Measurements from ENCODE around the gene TRIO.

DNA sequence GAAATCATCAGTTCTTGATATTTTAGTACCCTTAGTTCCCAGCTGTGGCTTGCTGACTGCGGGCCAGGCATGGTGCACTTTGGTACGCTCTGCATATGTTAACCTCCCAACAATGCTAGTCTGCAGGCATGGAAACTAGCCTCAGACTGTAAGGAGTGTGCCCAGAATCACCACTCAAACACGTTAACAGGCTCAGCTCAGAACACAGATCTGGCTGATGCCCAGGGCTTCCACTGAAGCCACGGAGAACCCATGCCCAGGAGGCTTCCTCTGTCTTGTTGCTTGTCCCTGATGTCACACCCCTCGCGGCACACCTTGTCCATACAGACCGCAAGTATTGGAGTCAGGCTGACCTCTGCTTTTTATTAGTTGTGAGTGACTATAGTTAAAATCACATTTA, 251.2 kb downstream of the TRIO start:
- TF ChIP-seq, protein P1, sequence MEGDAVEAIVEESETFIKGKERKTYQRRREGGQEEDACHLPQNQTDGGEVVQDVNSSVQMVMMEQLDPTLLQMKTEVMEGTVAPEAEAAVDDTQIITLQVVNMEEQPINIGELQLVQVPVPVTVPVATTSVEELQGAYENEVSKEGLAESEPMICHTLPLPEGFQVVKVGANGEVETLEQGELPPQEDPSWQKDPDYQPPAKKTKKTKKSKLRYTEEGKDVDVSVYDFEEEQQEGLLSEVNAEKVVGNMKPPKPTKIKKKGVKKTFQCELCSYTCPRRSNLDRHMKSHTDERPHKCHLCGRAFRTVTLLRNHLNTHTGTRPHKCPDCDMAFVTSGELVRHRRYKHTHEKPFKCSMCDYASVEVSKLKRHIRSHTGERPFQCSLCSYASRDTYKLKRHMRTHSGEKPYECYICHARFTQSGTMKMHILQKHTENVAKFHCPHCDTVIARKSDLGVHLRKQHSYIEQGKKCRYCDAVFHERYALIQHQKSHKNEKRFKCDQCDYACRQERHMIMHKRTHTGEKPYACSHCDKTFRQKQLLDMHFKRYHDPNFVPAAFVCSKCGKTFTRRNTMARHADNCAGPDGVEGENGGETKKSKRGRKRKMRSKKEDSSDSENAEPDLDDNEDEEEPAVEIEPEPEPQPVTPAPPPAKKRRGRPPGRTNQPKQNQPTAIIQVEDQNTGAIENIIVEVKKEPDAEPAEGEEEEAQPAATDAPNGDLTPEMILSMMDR (IDR thresholded peaks at IDR 0.05; ENCODE audit: borderline replicate concordance, extremely low read depth, low read length, poor library complexity, severe bottlenecking) = no peak
- no peak for TF ChIP-seq EZH2 (IDR thresholded peaks at IDR 0.05; ENCODE audit: borderline replicate concordance, low read depth, low read length, severe bottlenecking)
